Lower leg skin (tissue), 4 donors: Measurements from ENCODE around the gene CCL7. TPM values are rescaled to one million over a fixed set of nuclear protein-coding genes. Genes with fewer than 3 reads are reported as not detected.

ENCODE experiments used
- DNase-seq, 2 donors: peaks; one replicate each; pipeline ENCODE4 v3.0.0-alpha.2; 2019; ENCODE audit warnings: low spot score in 2 of 2
- H3K4me3 ChIP-seq: fragments of 200-600 bp; sonication (generic); 2 replicates; pipeline ENCODE4 v1.5.1; 2017; ENCODE audit warnings: mild to moderate bottlenecking, low read depth; ENCODE audit not compliant: poor library complexity, severe bottlenecking
- CTCF ChIP-seq, 3 donors: fragments of 450-650 bp; IDR thresholded peaks; one replicate each; pipeline ENCODE4 v1.5.1; 2016; ENCODE audit warnings: antibody characterized with exemption in 3 of 3, mild to moderate bottlenecking in 3 of 3, moderate library complexity in 2 of 3
- POLR2A ChIP-seq, 2 donors: fragments of 450-650 bp; IDR thresholded peaks; one replicate each; pipeline ENCODE4 v1.6.1; 2016 to 2017; ENCODE audit warnings: antibody characterized with exemption in 2 of 2, mild to moderate bottlenecking in 1 of 2, moderate library complexity in 1 of 2
- WGBS, 2 donors: methylation state at CpG; one replicate each; pipeline ENCODE4 v1.1.5; 2018; 5-methylcytosine and 5-hydroxymethylcytosine counted together
- intact Hi-C: fragments of 100-400 bp; cut with DNase I; formaldehyde crosslinking; loops from one replicate; pipeline ENCODE4 v1.15.0; 2023; ENCODE audit warnings: low total_unique reads
- total RNA-seq, 4 donors: library from RNA; depleted of rRNA; stranded (reverse); fragments of >200 nt; gene quantifications; one replicate each; pipeline ENCODE4 v1.1.0, GENCODE V29; 2016

Gene CCL7
- total RNA-seq, 4 donors from 2014 or later: not detected

- intact Hi-C loops: no loop called here
- DNase-seq: no peak
- no peak overlapping the region for H3K4me3 ChIP-seq
- no peak for TF ChIP-seq CTCF (IDR thresholded peaks at IDR 0.05)
- no peak for TF ChIP-seq POLR2A (IDR thresholded peaks at IDR 0.05)
- WGBS, 2 donors: 64 to 68% methylated on average over 3 of the region's 3 CpGs
These were observed 16.9 kb upstream of the CCL7 start for GRCh38 chr17:34253139-34253525.

- peak in 1 of 2 donors; percentile 36 for DNase-seq
- H3K4me3 ChIP-seq: no peak overlapping the region
- no peak for TF ChIP-seq POLR2A (IDR thresholded peaks at IDR 0.05)
- TF ChIP-seq CTCF (IDR thresholded peaks at IDR 0.05): no peak
- intact Hi-C loops: no loop called here
- 12 to 34% methylated on average over 3 of the region's 3 CpGs for WGBS, 2 donors
These were observed 15.9 kb upstream of the CCL7 start for GRCh38 chr17:34254146-34254545.

- peak in 1 of 2 donors; percentile 83 for DNase-seq
These were observed 15.2 kb upstream of the CCL7 start, which contains the start of gene CCL2 for GRCh38 chr17:34254651-34255380. Gene CCL2, plus strand, starts transcription at chr17:34255285. Its CDS starts 65 bp downstream, at chr17:34255350.

GRCh38 chr17:34255381-34255732 is 14.7 kb upstream of the CCL7 start:
- no peak overlapping the region for H3K4me3 ChIP-seq
- 15 to 23% methylated on average over 5 of the region's 5 CpGs for WGBS, 2 donors
- intact Hi-C loops: no loop called here
- TF ChIP-seq CTCF (IDR thresholded peaks at IDR 0.05) (no peak), POLR2A (IDR thresholded peaks at IDR 0.05) (no peak)
- no peak for DNase-seq

More at GRCh38 chr17:34254651-34255380, 15.2 kb upstream of the CCL7 start, which contains the start of gene CCL2:
- TF ChIP-seq CTCF (IDR thresholded peaks at IDR 0.05) (no peak), POLR2A (IDR thresholded peaks at IDR 0.05) (no peak)
- intact Hi-C loops: no loop called here
- 1 to 2% methylated on average over 11 of the region's 11 CpGs for WGBS, 2 donors
- H3K4me3 ChIP-seq: no peak within 1 kb of the TSS

GRCh38 chr17:34255841-34256240 is 14.2 kb upstream of the CCL7 start:
- 47 to 63% methylated on average over 1 of the region's 1 CpG for WGBS, 2 donors
- no peak for TF ChIP-seq POLR2A (IDR thresholded peaks at IDR 0.05)
- no peak for TF ChIP-seq CTCF (IDR thresholded peaks at IDR 0.05)
- intact Hi-C loops: no loop called here
- DNase-seq: no peak
- no peak overlapping the region for H3K4me3 ChIP-seq
